Measurements from ENCODE around the gene MALAT1.
A peak's percentile ranks its signal among the peaks of the same experiment; 100 is the strongest.
"Not testable (repeated sequence)": the region's sequence is repeated elsewhere in the genome, so short reads cannot be mapped to it uniquely, and the experiment has no call there.

The MALAT1 gene

GRCh38 chr11:65499713-65500386 is 1.0 kb downstream of the MALAT1 start:
- DNase-seq, result peak; percentile 47

- peak; percentile 62 for DNase-seq
These were observed 1.7 kb downstream of the MALAT1 start for GRCh38 chr11:65500387-65501185.

GRCh38 chr11:65501186-65501471 is 2.3 kb downstream of the MALAT1 start:
- no peak for DNase-seq

GRCh38 chr11:65501472-65502273 is 2.8 kb downstream of the MALAT1 start:
- DNase-seq, result peak; percentile 46

GRCh38 chr11:65502274-65502554 is 3.4 kb downstream of the MALAT1 start:
- DNase-seq, result no peak

DNA sequence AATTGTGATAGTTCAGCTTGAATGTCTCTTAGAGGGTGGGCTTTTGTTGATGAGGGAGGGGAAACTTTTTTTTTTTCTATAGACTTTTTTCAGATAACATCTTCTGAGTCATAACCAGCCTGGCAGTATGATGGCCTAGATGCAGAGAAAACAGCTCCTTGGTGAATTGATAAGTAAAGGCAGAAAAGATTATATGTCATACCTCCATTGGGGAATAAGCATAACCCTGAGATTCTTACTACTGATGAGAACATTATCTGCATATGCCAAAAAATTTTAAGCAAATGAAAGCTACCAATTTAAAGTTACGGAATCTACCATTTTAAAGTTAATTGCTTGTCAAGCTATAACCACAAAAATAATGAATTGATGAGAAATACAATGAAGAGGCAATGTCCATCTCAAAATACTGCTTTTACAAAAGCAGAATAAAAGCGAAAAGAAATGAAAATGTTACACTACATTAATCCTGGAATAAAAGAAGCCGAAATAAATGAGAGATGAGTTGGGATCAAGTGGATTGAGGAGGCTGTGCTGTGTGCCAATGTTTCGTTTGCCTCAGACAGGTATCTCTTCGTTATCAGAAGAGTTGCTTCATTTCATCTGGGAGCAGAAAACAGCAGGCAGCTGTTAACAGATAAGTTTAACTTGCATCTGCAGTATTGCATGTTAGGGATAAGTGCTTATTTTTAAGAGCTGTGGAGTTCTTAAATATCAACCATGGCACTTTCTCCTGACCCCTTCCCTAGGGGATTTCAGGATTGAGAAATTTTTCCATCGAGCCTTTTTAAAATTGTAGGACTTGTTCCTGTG is 3.9 kb downstream of the MALAT1 start:
- peak; percentile 56 for DNase-seq

GRCh38 chr11:65503368-65503948 is 4.6 kb downstream of the MALAT1 start:
- DNase-seq, result peak; percentile 33

GRCh38 chr11:65503949-65504673 is 5.3 kb downstream of the MALAT1 start:
- no peak for DNase-seq

DNA sequence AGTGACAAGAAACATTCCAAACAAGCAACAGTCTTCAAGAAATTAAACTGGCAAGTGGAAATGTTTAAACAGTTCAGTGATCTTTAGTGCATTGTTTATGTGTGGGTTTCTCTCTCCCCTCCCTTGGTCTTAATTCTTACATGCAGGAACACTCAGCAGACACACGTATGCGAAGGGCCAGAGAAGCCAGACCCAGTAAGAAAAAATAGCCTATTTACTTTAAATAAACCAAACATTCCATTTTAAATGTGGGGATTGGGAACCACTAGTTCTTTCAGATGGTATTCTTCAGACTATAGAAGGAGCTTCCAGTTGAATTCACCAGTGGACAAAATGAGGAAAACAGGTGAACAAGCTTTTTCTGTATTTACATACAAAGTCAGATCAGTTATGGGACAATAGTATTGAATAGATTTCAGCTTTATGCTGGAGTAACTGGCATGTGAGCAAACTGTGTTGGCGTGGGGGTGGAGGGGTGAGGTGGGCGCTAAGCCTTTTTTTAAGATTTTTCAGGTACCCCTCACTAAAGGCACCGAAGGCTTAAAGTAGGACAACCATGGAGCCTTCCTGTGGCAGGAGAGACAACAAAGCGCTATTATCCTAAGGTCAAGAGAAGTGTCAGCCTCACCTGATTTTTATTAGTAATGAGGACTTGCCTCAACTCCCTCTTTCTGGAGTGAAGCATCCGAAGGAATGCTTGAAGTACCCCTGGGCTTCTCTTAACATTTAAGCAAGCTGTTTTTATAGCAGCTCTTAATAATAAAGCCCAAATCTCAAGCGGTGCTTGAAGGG is 6.0 kb downstream of the MALAT1 start:
- peak; percentile 50 for DNase-seq

DNA sequence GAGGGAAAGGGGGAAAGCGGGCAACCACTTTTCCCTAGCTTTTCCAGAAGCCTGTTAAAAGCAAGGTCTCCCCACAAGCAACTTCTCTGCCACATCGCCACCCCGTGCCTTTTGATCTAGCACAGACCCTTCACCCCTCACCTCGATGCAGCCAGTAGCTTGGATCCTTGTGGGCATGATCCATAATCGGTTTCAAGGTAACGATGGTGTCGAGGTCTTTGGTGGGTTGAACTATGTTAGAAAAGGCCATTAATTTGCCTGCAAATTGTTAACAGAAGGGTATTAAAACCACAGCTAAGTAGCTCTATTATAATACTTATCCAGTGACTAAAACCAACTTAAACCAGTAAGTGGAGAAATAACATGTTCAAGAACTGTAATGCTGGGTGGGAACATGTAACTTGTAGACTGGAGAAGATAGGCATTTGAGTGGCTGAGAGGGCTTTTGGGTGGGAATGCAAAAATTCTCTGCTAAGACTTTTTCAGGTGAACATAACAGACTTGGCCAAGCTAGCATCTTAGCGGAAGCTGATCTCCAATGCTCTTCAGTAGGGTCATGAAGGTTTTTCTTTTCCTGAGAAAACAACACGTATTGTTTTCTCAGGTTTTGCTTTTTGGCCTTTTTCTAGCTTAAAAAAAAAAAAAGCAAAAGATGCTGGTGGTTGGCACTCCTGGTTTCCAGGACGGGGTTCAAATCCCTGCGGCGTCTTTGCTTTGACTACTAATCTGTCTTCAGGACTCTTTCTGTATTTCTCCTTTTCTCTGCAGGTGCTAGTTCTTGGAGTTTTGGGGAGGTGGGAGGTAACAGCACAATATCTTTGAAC is 6.8 kb downstream of the MALAT1 start:
- peak; percentile 49 for DNase-seq

- DNase-seq, result no peak
These were observed 7.5 kb downstream of the MALAT1 start for GRCh38 chr11:65506290-65506771.

DNA sequence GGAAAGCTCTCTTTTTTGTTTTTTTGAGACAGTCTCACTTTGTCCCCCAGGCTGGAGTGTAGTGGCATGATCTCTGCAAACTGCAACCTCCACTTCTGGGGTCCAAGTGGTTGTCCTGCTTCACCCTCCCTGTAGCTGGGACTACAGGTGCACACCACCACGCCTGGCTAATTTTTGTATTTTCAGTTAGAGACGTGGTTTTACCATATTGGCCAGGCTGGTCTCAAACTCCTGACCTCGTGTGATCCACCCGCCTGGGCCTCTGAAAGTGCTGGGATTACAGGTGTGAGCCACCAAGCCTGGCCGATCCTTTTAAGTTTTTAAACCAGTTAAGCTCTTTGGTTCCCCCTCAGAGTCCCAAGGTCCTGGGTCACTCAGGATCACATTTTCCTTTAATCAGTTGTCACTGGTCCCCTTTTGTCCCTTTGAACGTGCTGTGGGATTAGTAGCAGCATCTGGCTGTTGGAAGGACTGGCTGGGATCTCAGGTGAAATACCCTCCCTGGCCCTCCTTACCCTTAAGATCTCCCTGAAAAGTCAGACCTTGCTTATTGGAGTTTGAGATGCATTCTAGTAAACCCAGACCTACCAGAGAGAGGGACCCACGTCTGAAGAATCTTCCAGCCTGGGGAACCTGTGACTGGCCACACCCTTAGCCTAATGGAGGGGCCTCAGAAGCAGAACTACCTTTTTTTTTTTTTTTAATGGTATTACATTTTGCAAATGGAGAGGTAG is 8.1 kb downstream of the MALAT1 start:
- DNase-seq, result peak; percentile 79

DNA sequence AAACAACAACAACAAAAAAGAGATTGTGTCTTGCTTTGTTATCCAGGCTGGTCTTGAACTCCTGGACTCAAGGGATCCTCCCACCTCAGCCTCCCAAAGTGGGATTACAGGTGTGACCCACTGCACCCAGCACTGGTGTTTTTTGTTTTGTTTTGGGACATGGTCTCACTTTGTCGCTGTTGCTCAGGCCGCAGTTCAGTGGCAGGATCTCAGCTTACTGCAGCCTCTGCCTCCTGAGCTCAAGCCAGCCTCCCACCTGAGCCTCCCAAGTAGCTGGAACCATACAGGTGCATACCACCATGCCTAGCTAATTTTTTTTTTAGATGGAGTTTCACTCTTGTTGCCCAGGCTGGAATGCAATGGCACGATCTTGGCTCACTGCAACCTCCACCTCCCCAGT is 13.5 kb downstream of the MALAT1 start:
- not testable (repeated sequence) for DNase-seq

DNA sequence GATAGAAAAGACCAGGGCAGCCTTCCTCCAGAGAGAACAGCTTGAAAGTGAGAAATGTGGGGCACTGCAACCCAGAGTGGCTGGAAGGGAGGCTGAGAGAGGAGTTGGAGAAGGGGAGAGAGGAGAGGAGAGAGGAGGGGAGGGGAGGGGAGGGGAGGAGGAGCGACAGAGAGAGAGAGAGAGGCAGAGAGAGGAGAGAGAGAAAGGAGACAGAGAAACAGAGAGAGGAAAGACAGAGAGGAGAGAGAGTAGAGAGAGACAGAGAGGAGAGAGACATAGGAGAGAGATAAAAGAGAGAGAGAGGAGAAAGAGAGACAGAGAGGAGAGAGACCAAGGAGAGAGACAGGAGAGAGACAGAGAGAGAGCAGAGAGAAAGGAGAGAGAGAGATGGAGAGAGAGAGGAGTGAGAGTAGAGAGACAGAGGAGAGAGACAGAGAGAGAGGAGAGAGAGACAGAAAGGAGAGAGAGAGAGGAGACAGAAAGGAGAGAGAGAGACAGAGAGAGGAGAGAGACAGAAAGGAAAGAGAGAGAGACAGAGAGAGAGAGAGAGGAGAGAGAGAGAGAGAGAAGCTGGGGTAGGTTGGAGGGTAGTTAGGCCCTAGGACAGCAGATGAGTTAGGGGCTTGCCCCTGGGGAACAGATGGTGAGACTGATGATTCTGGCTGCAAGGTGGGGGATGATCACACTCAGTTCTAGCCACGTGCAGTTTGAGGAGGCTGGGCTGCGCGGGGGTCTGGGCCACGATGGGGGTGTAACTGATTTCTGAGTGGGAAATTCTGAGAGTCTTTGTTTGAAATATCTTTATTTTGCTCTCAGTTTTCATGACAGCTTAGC is 17.5 kb downstream of the MALAT1 start:
- no peak for DNase-seq

GRCh38 chr11:65518941-65519549 is 20.2 kb downstream of the MALAT1 start:
- not testable (repeated sequence) for DNase-seq

GRCh38 chr11:65521777-65522521 is 23.1 kb downstream of the MALAT1 start:
- DNase-seq, result peak; percentile 52
